IPS-NIHi7 (cell line): ENCODE results near the gene CFH.
"Not testable (repeated sequence)": the region's sequence is repeated elsewhere in the genome, so short reads cannot be mapped to it uniquely, and the experiment has no call there.

ENCODE experiments used
- DNase-seq: peaks from one replicate; pipeline ENCODE4 v3.0.0; 2012; ENCODE audit warnings: mixed read lengths; ENCODE audit errors: extremely low spot score

Gene CFH

DNA sequence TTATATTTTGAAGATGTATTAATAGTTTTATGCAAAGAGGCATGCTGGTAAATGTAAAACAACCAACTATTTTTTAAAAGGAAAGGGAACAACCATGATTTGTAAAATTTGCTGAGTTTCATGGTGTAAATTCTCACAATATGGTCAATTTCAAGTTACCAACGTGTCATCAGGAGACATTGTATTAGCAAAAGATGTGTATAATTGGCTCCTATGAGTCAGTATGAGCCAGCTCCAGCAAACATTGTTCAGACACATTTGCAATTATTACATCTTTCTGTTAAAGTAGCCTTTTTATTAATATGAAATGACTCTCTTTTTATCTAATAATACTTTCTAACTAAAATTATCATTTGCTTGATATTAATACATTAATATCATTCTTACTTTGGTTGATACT, 15.3 kb downstream of the CFH start:
- no peak for DNase-seq

DNA sequence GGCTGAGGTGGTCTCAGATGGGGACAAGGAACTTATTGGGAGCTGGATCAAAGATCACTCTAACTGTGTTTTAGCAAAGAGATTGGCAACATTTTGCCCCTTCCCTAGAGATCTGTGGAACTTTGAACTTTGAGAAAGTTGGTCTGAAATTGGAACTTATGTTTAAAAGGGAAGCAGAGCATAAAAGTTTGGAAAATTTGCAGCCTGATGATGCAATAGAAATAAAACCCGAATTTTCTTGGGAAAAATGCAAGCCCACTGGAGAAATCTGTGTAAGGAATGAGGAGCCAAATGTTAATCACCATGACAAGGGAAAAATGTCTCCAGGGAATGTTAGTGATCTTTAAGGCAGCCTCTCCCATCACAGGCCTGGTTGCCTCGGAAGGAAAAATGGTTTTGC, 17.2 kb downstream of the CFH start:
- DNase-seq: no peak

DNA sequence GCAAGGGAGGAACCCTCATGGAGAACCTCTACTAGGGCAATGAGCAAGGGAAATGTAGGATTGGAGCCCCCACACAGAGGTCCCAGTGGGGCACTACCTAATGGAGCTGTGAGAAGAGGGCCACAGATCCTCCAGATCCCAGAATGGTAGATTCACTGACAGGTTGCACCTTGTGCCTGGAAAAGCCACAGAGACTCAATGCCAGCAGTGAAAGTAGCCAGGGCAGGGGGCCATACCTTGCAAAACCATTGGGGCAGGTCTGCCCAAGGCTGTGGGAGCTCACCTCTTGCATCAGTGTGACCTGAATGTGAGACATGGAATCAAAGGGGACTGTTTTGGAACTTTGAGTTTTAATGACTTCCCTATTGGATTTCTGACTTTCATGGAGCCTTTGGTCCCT, 17.9 kb downstream of the CFH start:
- DNase-seq: no peak

- DNase-seq: no peak
These were observed 23.1 kb downstream of the CFH start for GRCh38 chr1:196674908-196675307.

GRCh38 chr1:196677781-196678509, 26.1 kb downstream of the CFH start:
- DNase-seq: no peak

GRCh38 chr1:196678510-196678884, 26.7 kb downstream of the CFH start:
- no peak for DNase-seq

DNA sequence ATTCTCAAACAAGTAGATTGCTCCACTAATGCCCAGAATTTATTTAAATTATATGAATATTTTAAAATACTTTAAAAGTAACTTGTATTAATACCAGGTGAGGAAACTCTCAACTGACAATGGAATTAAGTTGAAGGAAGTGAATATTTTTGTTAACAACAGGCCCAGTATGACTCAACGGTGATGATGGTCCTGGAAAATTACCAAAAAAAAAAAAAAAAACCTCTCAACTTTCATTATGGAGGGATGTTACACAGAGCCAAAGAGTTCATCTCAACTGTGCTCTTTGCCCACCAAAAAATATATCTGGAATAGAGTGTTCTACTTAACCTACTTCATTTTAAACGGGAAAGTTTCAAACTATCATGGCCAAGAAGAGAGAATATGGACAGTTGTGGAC, 28.3 kb downstream of the CFH start:
- DNase-seq: no peak

DNA sequence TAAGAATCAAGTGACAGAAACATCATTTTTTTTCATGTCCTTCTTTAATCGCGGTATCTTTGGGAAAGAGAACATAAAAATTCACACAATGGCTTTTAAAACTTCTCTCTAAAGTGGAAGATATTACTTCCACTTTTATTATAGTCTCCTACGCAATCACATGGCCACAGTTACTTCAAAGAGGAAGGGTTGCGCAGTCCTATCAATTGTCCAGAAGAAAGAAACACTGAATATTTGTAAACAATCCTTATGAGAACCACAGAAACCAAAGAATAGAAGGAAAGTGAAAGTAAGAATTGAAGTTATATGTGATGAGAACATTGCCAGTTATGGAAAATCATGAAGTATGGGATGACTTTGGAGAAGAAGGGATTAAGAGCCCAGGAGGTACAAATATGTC, 32.6 kb downstream of the CFH start:
- no peak for DNase-seq

- no peak for DNase-seq
These were observed 33.7 kb downstream of the CFH start for GRCh38 chr1:196685506-196685905.

DNA sequence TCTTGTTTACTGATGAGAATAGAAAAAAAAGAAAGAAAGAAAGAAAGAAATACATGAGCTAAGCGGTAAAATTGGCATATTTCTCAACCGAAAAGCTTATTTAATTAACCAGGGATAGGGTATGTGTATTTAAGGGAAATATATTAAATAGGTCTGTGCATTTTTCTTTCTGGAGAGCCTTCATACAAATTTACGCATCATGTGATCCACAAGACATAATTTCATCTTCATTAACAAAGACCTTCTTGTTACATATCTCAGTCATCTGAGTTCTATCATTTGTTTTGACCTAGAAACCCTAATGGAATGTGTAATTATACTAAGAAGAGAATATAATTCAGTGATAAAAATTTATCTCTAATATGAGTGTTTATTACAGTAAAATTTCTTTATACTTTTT, 37.2 kb downstream of the CFH start:
- no peak for DNase-seq

GRCh38 chr1:196690582-196690981, 38.7 kb downstream of the CFH start:
- DNase-seq: no peak

DNA sequence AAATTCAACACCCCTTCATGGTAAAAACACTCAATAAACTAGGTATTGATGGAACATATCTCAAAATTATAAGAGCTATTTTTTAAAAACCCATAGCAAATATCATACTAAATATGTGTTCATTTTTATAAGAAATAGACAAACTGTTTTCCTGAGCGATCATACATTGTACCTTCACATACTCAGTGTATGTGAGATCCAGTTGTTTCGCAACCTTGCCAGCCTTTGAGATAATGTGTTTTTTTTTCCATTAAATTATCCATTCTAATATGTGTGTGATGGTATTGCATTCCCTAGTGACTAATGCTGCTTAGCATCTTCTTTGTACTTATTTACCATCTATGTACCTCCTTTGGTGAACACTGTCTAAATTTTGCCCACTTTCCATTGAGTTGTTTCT, 47.1 kb downstream of the CFH start:
- no peak for DNase-seq

GRCh38 chr1:196701144-196701543, 49.3 kb downstream of the CFH start:
- no peak for DNase-seq

GRCh38 chr1:196709892-196710291, 58.0 kb downstream of the CFH start:
- not testable (repeated sequence) for DNase-seq

DNA sequence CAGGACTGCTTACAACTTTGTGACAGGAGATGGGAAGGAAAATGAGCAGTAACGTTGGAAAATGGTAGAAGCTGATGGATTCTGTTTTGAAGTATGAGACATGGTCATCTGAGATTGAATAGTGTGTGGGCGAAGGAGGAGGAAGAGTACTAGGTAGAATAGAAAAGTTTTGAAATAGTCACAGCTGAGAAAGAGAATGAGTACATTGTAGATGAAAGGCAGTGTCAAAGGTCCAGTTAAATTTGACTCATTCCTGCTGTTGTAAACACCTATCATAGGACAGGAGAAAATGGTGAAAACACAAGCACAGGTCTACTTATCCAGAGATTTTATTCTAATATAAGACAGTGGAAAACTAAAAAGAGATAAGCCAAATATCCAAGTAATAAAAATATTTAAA, 66.0 kb downstream of the CFH start:
- DNase-seq: no peak

- peak; percentile 81 for DNase-seq
These were observed 71.7 kb downstream of the CFH start for GRCh38 chr1:196723325-196724185.

- DNase-seq: peak; percentile 24
These were observed 80.7 kb downstream of the CFH start for GRCh38 chr1:196732526-196732925.

- DNase-seq: no peak
These were observed 81.5 kb downstream of the CFH start for GRCh38 chr1:196733091-196733970.

DNA sequence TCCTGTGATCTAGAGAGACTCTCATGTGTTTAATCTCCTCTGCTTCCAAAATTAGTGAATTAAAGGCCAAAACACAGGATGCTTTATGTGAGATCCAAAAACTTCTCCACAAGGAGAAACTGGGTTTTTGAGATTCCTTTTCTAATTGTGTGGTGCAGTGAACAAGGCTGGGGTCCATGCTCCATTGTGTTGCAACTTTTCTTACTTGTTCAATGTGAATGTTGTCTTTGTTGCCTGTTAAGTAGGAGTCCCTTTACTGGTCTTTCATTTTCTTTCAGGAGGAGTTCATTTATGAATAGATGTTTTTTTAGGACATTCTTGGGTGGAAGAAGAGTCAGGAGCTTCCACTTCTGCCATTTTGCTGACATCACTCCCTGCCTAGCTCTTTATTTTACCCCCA, 82.2 kb downstream of the CFH start:
- no peak for DNase-seq

- DNase-seq: no peak
These were observed 82.6 kb downstream of the CFH start for GRCh38 chr1:196734460-196734859.

DNA sequence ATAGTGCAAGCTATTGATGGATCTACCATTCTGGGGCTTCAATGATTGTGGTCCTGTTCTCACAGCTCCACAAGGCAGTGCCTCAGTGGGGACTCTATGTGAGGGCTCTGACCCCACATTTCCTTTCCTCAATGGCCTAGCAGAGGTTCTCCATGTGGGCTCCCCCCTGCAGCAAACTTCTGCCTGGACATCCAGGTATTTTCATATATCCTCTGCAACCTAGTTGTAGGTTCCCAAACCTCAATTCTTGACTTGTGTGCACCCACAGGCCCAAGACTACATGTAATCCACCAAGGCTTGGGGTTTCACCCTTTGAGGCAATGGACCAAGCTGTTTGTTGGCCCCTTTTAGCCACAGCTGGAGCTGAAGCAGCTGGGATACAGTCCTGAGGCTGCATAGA, 86.9 kb downstream of the CFH start:
- DNase-seq: no peak

GRCh38 chr1:196743244-196743643, 91.4 kb downstream of the CFH start:
- DNase-seq: not testable (repeated sequence)
